IPS-NIHi11 (cell line): Measurements from ENCODE around the gene SF3B1.
"Not testable (repeated sequence)": the region's sequence is repeated elsewhere in the genome, so short reads cannot be mapped to it uniquely, and the experiment has no call there.

ENCODE experiments used
- DNase-seq: peaks from one replicate; pipeline ENCODE4 v3.0.0; 2012; ENCODE audit warnings: mixed read lengths, low spot score

SF3B1 gene

GRCh38 chr2:197379308-197379917 lies 55.4 kb downstream of the SF3B1 start:
- DNase-seq = not testable (repeated sequence)

DNA sequence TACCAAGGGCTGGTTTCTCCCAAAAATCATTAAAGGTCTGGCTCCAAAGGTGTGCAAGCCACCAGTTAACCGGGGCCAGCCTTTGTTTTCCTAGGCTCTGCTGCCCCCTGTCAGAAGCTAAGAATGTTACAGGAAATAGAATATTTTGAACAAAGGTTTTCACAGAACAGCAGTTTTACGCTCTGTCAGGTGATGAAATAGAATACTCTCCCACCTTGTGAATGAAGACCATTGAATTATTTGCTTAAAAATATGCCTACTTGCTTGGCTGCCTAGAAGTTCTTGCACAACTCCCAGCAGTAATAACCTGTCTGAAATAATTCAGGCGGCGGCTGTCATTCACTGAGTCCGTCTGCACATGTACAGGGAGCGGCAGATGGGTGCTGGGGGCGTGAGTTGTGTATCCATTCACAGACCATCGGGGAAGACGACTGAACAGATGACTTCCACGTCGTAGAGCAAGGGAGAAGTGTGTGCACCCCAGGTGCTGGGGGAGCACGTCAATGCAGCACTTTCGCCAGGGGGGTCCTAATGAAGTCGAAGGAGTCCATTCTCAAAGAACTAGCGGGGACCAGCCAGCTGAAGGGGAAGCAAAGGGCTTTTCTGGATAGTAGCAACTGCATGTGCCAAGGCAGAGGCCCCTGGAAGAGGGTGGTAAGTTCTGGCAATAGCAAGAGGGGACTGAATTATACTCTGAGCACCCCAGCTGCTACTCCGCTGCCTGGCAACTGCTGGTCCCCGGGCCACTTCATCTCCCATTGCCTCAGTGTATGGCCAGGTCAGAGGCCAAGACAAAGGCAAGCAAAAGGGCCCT lies 56.1 kb downstream of the SF3B1 start:
- peak; percentile 73 for DNase-seq

- no peak for DNase-seq
Measured at GRCh38 chr2:197378086-197378485, 56.7 kb downstream of the SF3B1 start.

- DNase-seq = no peak
Measured at GRCh38 chr2:197377670-197378069, 57.2 kb downstream of the SF3B1 start.

- no peak for DNase-seq
Measured at GRCh38 chr2:197372592-197372991, 62.2 kb downstream of the SF3B1 start.

DNA sequence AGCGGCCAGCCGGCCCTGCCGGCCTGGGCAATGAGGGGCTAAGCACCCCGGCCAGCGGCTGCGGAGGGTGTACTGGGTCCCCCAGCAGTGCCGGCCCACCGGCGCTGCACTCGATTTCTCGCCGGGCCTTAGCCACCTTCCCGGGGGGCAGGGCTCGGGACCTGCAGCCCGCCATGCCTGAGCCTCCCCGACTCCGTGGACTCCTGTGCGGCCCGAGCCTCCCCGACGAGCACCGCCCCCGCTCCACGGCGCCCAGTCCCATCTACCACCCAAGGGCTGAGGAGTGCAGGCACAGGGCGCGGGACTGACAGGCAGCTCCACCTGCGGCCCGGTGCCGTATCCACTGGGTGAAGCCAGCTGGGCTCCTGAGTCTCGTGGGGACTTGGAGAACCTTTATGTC lies 64.2 kb downstream of the SF3B1 start:
- not testable (repeated sequence) for DNase-seq

DNA sequence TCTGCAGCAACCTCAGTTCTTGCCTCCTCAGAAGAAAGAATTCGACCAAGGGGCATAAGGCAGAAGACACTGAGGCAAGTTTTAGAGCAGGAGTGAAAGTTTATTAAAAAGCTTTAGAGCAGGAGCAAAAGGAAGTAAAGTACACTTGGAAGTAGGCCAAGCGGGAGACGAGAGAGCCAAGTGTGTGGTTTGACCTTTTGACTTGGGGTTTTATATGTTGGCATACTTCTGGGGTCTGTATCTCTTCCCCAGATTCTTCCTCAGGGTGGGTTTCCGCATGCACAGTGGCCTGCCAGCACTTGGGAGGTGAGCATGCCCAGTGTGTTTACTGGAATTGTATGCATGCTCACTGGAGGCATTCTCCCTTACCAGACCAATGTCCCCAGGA lies 64.9 kb downstream of the SF3B1 start:
- no peak for DNase-seq

DNA sequence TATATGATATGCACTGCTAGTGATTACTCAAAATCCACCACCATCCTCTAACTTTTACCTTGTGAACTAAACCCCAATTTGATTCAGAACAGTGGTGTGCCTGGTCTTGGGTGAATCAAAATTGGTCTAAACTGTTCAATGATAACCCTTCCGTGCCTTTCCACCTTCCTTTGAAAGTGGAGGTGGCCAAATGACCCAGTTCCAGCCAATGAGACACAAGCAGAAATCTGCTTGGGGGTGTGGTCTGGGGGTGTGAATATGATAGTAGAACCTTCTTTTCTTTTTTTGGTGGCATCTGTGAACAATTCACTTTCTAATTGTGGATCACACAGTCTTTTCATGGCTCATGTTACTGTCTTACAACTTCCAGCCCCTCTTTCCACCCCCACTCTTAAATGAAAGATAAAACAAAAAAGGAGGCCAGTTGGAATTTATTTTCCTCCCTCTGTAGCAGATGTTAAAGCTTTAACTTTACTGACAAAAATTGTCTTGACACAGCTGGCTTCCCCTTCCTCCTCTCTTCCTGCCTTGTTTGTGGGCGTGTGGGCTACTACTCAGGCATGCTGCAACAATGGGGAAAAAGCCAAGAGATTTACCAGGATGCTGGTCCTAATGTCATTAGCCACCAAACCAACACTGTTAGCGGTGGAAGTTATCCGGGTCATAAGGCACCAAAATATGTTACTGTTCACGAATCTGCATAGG lies 65.4 kb downstream of the SF3B1 start:
- DNase-seq = no peak

- no peak for DNase-seq
Measured at GRCh38 chr2:197368412-197368811, 66.4 kb downstream of the SF3B1 start.

DNA sequence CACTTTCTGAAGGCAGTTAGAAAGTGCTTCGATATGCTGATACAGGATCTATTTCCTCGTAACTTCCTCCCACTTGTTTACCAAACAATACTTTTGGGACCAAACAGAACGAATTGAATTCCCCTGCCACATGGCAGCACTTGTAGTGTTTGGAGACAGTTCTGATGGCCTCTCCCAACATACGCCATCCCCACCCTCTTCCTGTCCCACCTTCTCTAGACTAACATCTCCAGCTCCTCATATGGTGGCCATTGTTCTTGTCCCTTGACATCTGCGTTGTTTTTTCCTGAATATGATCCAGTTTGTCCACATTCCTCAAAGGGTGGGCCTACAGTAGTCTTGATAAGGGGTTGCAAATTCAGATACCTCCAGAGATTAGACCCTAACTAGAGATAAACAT lies 70.8 kb downstream of the SF3B1 start:
- DNase-seq = no peak

- no peak for DNase-seq
Measured at GRCh38 chr2:197360744-197361156, 74.1 kb downstream of the SF3B1 start.

- DNase-seq = no peak
Measured at GRCh38 chr2:197359859-197360258, 75.0 kb downstream of the SF3B1 start.

GRCh38 chr2:197358931-197359330 lies 75.9 kb downstream of the SF3B1 start:
- no peak for DNase-seq

DNA sequence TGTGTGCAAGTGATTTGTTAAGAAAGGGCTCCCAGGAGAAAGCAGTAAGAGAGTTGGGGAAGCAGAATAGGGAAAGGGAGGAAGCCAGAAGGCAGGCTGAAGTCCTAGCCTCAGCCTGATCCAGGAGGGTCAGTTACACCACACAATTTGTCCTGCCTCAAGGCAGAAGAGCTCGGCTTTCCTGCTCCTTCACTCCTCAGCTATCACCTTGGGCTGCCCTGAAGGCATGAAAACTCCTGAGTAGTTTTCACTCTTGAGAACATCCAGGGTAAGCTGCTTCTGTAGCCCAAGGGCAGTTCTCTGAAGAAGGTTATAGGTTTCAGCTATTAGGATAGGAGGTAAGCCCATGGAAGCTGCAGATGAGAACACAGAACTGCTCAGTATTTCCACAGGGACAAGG lies 76.8 kb downstream of the SF3B1 start:
- DNase-seq = no peak

GRCh38 chr2:197356136-197356535 lies 78.7 kb downstream of the SF3B1 start:
- DNase-seq = peak; percentile 43

DNA sequence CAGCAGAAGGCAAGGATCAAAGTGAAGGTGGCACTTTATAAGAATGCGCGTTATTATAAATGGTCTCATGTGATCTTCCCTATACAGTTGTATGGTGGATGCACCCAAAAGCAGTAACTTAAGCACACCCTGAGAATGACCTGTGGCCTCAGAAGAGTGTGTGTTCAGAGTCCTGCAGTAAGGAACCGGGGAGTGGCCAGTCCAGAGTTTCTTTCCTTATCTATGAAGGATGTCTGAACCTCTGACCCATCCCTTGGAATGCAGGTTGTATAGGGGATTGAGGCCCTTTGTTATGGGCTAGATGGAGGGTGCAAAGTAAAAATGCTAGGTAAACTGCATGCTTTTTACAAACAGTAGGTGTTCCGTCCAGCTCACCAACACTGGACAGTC lies 80.7 kb downstream of the SF3B1 start:
- DNase-seq = no peak

GRCh38 chr2:197353393-197354168 lies 81.2 kb downstream of the SF3B1 start:
- DNase-seq = no peak

GRCh38 chr2:197349699-197350098 lies 85.1 kb downstream of the SF3B1 start:
- DNase-seq = no peak

GRCh38 chr2:197348721-197349360 lies 86.0 kb downstream of the SF3B1 start:
- no peak for DNase-seq

GRCh38 chr2:197345846-197346370 lies 88.9 kb downstream of the SF3B1 start:
- no peak for DNase-seq

DNA sequence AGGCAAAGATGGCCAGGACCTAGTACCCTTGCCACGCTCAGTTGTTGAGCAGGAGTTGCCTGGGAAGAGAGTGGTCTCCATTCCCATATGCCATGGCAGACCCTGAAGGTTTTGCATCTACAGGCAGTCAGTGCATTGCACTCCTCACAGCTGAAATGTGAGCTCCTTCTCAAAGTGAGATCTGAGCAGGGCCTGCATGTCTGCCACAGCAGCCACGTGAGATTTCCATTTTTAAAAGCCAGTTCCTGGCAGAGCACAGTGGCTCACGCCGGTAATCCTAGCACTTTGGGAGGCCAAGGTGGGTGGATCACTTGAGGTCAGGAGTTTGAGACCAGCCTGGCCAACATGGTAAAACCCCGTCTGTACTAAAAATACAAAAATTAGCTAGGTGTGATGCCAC lies 90.9 kb downstream of the SF3B1 start:
- not testable (repeated sequence) for DNase-seq

GRCh38 chr2:197340591-197340990 lies 94.2 kb downstream of the SF3B1 start:
- DNase-seq = no peak
